ENCODE results near the gene CD27.

DNA sequence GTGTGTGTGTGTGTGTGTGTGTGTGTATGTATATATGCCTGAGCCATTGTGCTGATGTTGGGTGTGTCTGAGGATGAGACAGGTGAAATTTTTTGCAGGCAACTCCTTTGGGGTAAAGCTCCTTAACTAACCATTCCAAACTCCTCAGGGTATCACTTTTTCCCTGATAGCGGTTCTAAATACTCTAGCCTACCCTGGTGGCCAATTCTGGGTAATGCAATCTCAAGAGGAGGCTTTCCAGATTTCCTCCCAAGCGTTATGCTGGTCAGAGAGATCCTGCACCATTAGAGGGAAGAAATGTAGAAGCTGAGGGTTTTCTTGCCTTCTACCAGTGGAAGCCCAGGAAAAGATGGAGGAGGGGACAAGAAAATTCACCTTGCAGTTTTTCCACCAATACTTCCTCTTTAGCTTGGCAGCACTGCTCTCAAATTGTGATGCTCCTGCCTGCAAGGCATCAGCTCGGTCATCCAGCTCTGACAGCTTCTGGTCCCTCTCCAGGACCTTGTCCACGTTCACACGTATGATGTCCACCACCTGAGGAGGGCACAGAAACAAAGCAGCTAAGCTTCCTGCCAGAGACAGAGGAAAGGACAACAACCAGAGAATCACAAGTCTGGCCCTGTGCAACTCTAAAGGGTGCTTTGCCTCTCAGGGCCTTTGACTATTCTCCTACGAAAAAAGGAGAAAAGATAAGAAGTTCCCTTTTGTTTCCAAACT, 20.9 kb downstream of the CD27 start:
- TF ChIP-seq POLR2AphosphoS5 (IDR thresholded peaks at IDR 0.05; ENCODE audit: low read depth) (no peak), CTCF (conservative IDR thresholded peaks at IDR 0.05; ENCODE audit: low read depth in 2 of 2) (peak; percentile 88 to 91), REST (IDR thresholded peaks at IDR 0.05; ENCODE audit: unreplicated experiment) (no peak), EZH2 (IDR thresholded peaks at IDR 0.05; ENCODE audit: low read depth, unreplicated experiment) (no peak), CREB1 (CRISPR knock-in tag; IDR thresholded peaks at IDR 0.05; ENCODE audit: low read depth) (no peak), JUNB (IDR thresholded peaks at IDR 0.05; ENCODE audit: unreplicated experiment) (no peak), NANOG (IDR thresholded peaks at IDR 0.05; ENCODE audit: borderline replicate concordance) (no peak)
